DMS79 treated with DMSO at 0.1 percent for 48 hours (cell line): Measurements from ENCODE around the gene FRY.
A peak's percentile ranks its signal among the peaks of the same experiment; 100 is the strongest.
"Not testable (repeated sequence)": the region's sequence is repeated elsewhere in the genome, so short reads cannot be mapped to it uniquely, and the experiment has no call there.

Experiments
- DNase-seq: peaks from one replicate; lab custom pipeline; 2025; lab: John Stamatoyannopoulos, UW

Gene FRY

GRCh38 chr13:32031025-32031814 is at the start of gene FRY:
TSS of gene FRY (plus strand) at chr13:32031774. CDS start at chr13:32031796, 22 bp downstream.
- peak; percentile 57 for DNase-seq

DNA sequence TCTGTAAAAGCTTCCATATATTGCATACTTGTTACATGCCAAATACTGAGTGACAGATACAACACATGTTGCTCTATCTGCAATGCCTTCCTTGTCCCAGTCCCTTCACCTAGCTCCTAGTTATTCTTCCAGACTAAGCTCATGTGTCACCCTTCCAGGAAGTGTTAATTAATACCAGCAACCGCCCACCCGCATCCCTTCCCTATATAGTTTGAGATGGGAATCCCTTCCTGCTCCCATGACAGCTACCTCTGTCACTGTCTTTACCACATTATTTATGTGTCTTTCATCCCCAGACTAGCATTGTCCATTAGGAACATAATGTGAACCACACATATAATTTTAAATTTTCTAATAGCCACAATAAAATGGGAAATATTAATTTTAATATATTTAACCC is 49.5 kb upstream of the FRY start:
- DNase-seq, result no peak

- peak; percentile 52 for DNase-seq
Measured at GRCh38 chr13:31982540-31982939, 49.0 kb upstream of the FRY start.

DNA sequence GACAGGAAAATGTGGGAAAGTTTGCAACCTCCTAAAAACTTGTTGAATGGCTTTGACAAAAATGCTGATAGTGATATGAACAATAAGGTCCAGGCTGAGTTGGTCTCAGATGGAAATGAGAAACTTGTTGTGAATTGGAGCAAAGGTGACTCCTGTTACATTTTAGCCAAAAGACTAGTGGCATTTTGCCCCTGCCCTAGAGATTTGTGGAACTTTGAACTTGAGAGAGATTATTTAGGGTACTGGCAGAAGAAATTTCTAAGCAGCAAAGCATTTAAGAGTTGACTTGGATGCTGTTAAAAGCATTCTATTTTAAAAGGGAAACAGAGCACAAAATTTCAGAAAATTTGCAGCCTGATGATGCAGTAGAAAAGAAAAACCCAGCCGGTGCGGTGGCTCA is 47.9 kb upstream of the FRY start:
- not testable (repeated sequence) for DNase-seq

- DNase-seq, result not testable (repeated sequence)
Measured at GRCh38 chr13:31984388-31984787, 47.2 kb upstream of the FRY start.

- DNase-seq, result peak; percentile 77
Measured at GRCh38 chr13:31986676-31987470, 44.7 kb upstream of the FRY start.

DNA sequence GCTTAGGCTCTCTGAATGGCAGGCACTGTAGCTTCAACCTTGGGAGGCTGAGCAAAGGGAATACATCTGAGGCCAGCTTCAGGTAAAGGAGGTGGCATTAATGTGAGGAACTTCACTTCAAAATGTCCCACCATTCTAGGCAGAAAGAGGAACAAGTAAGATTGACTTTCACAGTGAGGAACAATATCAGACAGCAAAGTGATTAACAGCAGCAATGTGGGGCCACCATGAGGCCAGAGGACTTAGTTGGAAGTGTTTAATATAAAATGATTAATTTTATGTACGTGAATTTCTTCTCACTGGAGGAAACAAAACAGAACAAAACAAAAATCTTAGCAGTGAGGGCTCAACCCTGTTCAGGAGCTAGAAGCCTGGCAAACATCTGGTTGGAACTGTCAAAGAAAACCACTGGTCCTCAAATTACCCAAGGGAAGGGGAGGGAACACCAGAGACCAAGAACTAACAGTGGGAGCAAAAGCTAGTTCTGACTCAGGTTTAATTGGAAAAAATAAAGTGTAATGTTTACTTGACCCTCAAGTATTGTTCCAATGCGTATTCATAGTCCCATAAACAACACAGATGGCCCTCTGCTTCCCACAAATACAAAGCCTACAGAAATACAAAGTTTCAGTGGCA is 43.9 kb upstream of the FRY start:
- DNase-seq, result no peak

- not testable (repeated sequence) for DNase-seq
Measured at GRCh38 chr13:31994367-31994766, 37.2 kb upstream of the FRY start.

DNA sequence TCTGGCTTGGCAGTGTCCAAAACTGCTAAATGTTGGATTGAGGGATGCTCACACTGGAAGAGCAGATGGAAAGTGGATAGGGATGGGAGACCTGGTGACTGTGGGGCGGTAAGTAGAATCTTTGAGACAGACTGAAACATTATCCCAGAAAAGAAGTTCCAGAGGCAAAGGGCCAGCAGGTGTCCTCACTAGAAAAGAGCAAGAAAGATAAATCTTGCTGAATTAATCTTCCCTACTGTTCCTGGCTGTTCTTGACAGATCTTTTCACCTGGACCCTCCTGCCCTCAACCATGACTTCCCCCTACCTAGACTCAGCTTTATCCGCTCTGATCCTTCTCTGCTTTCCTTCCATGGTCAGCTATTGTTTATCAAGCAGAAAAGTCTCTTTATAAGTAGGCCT is 35.0 kb upstream of the FRY start:
- DNase-seq, result no peak

DNA sequence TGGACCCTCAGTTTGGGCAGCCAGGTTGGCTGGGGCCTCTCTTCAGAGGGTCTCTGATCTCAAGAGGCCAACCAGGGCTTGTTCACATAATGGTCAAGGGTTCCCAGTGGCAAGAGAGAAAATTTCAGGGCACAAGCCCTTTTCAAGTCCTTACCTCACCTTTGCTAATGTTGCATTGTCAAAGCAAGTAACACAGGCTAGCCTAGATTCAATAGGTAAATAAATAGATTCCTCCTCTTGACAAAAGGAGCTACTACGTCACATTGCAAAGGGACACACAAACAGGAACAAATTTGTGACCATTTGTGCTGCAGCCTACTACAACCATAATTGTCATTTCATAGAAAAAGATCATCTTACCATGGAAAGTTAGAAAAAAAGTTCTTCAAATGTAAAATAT is 33.9 kb upstream of the FRY start:
- DNase-seq, result no peak

- DNase-seq, result peak; percentile 2
Measured at GRCh38 chr13:31998131-31998530, 33.4 kb upstream of the FRY start.

DNA sequence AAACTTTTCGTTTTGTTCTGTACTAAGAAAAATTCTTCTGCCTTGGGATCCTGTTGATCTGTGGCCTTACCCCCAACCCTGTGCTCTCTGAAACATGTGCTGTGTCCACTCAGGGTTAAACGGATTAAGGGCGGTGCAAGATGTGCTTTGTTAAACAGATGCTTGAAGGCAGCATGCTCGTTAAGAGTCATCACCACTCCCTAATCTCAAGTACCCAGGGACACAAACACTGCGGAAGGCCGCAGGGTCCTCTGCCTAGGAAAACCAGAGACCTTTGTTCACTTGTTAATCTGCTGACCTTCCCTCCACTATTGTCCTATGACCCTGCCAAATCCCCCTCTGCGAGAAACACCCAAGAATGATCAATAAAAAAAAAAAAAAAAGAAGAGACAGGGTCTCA is 30.8 kb upstream of the FRY start:
- DNase-seq, result not testable (repeated sequence)

GRCh38 chr13:32001154-32001768 is 30.3 kb upstream of the FRY start:
- peak; percentile 3 for DNase-seq

DNA sequence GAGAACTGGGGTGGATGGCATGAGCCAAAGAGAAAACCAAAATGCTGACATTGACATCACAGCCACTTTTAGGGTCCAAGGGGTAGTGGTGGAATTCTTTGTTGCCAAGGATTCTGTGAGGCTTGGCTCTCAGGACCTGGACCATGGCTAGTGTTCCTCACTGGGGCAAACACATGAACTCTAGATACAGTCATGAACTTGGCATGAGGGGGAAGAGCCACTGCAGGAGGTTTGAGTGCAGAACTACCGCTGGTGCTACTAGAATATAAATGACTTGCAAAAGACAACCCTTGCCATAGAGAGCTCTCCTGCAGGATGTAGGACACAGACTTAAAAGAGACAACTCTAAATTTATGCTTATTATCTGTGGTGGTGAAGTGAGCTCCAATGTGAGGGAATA is 29.8 kb upstream of the FRY start:
- no peak for DNase-seq

- peak; percentile 28 for DNase-seq
Measured at GRCh38 chr13:32002873-32003272, 28.7 kb upstream of the FRY start.

DNA sequence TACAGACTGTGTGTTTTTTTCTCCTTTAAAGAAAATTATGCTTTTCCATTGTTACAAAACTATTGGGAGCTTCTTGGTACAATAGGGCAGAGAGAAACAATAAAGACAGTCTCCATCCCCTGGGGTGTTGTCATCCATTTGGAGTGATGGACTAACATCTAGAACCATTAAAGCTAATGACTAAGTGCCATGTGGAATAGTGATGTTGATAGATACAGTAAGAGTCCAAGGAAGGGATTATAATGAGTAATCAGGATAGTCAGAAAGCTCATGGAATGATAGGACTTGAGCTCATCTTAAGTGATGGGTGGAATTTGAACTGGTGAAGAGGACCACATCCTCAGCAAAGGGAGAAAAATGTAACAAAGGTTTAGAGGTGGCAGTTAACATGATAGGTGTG is 24.1 kb upstream of the FRY start:
- DNase-seq, result no peak

DNA sequence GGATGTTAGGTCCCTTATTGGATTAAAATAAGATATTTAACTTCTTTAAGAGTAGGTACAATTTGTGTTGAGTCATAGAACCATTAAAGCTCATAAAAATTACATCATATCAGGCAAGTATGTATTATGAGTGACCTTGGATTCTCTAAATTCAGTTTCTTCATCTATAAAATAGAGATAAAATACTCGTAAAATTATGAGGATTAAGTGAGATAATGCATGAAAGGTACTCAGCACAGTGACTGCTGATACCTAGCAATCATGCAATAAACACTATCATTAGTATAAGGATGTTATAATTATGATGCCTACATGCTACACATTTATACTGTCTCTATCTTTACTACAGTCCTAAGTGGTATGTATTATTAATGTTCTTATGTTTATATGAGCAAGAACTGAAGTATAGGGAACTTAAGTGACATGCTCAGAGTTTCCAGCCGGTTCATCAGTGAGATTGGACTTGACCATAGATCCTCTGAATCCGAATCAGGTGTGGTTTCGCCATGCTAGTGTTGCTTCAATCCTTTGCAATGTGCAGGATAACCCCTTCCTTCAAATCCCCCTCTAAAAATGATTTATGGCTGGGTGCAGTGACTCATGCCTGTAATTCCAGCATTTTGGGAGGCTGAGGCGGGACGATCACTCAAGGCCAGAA is 22.9 kb upstream of the FRY start:
- no peak for DNase-seq

DNA sequence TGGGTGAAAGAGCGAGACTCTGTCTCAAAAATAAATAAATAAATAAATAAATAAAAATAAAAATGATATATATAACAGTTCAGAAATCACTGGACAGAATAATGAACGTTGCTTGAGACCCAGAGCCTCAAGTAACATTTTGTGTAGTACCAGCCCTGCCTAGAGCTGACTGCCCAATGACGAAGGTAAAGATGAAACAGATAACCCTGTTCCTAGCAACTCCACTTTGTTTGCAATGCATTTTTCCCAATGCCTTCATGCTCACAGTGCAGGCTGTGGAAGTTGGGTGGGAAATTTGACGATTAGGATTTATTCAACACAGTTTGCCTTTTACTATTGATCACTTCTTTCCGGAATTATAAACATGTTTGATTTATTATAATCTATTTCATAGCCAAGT is 22.2 kb upstream of the FRY start:
- no peak for DNase-seq

DNA sequence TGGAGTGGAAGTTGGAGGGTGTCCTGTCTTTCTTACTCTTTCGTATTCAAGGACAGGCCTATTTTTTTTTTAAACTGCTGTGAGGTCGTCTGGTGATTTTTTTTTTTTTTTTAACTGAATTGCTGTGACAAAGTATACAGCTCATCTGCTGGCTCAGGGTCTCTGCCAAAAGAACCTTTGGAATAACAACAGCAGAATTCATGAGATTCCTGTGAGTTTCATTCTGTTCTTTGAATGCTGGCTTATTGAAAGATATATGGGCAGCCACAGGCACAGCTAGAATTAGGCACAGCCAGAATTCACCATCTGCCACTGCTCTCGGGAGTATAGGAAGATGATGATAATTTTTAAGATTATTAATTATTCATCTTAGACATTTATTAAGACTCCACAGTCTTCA is 21.4 kb upstream of the FRY start:
- DNase-seq, result no peak

DNA sequence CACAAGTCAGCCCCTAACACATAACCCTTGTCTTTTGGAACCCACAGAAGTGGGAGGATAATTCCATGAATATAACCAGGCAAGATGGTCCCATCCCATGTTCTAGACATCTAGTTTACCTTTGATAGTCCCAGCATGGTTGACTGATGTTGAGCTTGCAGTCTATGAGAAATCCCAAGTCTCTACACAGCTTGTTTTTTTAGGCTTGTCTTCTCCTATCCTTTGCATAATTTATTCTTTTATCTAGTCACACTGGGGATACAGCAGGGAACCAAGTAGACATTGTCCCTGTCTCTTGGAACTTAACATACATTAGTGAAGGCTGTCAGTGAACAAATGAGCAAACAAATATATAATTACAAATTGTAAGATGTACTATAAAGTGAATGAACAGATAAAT is 19.6 kb upstream of the FRY start:
- DNase-seq, result no peak

- no peak for DNase-seq
Measured at GRCh38 chr13:32013181-32013580, 18.4 kb upstream of the FRY start.

- DNase-seq, result no peak
Measured at GRCh38 chr13:32016119-32016518, 15.5 kb upstream of the FRY start.
